ENCODE measurements around the gene BRSK2.

BRSK2 gene

GRCh38 chr11:1454576-1454975 lies 64.8 kb downstream of the BRSK2 start:
- DNase-seq: no peak

DNA sequence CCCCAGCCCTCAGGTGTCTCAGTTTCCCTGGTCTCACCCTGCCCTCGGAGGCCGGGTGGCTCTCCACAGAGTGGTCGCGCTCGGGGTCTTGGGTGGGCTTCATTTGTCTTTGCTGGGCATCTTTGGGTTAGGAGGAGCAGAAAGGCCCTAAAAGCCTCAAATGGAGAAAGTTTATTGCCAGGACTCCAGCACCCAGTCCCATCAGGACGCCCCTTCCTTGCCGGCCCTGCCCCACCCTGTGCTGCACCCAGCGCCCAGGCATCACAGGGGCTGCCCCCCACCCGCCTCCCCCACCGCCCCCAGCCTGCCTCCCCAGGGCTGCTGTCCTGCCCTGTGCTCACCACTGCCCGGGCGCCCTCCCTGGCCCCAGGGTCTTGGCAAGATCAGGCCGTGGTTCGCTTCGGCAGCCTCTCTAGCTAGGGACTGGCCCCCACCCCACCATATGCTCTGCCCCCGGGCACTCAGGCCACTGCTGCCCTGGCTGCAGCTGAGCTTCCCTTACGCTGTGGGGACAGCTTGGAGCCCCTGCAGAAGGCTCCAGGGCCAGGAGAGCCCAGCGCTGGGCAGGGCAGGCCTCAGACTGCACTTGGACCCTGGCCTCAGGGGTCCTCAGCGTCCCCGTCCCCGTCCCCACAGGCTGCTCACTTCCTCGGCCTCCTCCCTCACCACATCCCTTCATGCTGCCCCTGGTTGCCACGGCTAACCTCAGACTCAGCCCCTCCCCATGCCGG lies 65.5 kb downstream of the BRSK2 start:
- no peak for DNase-seq

- DNase-seq: no peak
Measured at GRCh38 chr11:1455763-1456060, 66.0 kb downstream of the BRSK2 start.

GRCh38 chr11:1456176-1456575 lies 66.4 kb downstream of the BRSK2 start:
- DNase-seq: no peak

DNA sequence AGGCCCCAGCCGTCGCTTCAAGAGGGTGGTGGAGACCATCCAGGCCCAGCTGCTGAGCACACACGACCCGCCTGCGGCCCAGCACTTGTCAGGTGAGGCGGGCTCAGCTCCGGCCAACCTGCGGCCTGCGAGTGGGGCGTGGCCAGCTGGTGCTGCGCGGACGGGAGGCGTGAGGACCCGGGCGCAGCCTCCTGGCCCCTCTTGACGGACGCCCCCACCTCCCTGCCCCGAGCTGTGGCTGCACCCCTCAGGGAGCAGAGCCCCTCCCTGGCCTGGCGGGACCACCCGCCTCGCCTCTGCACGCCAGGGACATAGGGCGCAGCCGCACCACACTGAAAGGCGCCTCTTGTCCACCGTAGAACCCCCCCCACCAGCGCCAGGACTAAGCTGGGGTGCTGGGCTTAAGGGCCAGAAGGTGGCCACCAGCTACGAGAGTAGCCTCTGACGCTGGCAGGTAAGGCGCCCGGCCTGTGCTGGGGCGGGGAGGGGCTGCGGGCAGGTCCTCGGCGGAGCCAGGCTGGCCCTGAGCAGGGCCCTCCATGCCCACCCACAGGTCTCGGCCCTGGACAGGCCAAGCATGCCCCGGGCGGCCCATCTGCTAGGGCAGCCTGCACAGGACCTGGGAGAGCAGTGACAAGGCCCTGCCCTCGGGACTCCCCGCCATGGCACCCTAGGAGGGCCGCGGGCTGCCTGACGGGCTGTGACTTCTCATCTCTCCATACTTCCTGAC lies 67.0 kb downstream of the BRSK2 start:
- no peak for DNase-seq

DNA sequence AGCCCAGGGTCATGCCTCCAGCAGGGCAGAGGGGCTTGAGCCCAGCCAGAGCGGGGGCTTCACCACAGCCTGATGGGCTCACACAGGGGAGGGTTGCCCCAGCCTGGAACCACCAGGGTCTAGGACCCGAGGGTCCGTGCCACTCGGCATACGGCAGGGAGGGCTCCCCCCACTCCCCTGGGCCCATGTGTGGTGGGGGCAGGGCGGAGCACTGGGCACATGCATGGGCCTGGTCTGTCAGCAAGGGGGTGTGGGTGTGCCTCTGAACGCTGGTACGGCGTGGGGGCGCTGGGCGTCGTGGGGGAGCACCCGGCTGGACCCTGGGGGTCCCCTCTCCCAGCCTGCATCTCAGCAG lies 67.6 kb downstream of the BRSK2 start:
- no peak for DNase-seq

- no peak for DNase-seq
Measured at GRCh38 chr11:1457856-1458255, 68.1 kb downstream of the BRSK2 start.

- DNase-seq: peak; percentile 60
Measured at GRCh38 chr11:1458340-1459218, 68.8 kb downstream of the BRSK2 start.

DNA sequence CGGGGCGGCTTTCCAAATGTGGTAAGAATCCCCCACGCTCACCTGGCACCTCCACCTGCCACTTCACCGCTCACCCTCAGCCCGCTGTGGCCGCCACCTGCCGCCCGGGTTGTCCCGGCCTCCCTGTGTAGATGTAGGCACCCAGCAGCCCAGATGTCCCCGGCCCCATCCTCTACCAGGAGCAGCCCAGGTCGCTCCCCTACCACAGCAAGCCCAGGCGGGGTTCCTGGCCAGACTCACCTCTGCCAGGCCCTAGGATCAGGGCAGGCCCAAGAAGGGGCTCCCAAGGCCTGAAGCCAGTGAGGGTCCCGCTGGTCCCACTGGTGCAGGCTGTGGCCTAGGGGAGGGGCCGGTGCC lies 69.5 kb downstream of the BRSK2 start:
- no peak for DNase-seq

GRCh38 chr11:1459764-1460395 lies 70.1 kb downstream of the BRSK2 start:
- no peak for DNase-seq

- no peak for DNase-seq
Measured at GRCh38 chr11:1460396-1460985, 70.8 kb downstream of the BRSK2 start.

DNA sequence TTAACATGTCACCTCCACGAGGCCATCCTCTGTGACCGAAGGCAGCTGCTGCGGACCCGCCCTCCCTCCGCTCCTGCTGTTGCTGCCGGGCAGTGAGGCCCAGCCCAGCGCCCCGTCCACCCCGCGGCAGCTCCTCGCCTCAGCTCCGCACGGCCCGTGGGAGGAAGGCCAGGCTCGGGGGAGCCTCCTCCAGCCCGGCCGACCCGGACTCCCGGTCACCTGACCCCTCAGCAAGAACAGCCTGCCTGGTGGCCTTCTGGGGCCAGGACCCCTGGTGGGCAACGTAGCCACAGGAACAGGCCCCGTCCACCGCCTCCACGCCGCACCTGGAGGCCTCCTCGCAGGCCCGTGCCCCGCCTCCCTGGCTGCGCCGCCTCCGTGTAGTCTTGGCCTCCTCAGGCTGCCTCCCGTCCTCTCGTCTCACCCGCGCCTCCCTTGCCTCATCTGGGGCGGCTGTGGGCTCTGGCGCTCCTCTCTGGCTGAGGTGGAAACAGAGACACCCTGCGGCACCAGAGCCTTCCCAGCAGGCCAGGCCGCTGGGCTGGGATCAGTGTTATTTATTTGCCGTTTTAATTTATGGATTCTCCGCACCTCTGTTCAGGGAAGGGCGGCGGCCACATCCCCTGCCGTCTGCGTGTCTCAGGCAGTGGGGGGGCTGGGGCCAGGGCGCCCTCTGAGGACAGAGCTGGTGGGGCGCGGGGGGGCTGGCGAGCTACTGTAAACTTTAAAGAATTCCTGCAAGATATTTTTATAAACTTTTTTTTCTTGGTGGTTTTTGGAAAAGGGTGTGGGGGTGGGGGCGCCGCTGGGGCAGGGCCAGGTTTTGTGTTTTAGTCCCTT lies 71.5 kb downstream of the BRSK2 start:
- no peak for DNase-seq

- no peak for DNase-seq
Measured at GRCh38 chr11:1461826-1462697, 72.3 kb downstream of the BRSK2 start.

- DNase-seq: no peak
Measured at GRCh38 chr11:1462698-1462975, 72.9 kb downstream of the BRSK2 start.

DNA sequence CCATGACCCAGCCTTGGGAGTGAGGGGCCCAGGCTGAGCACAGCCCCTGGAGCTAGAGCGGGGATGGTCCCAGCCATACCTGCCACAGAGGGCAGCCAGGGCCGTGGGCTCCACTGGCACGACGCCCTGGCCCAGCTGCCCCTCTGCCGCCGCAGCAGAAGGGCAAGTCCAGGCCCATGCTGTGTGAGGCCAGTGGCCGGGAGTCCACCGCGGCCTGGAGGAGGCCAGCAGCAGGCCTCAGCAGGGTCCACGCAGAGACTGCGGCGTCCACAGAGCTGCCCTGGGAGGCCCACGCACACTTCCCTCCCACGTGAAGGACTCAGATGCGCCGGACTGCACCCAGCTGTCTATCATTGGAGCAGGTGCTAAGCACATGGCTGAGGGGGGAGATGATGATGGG lies 73.3 kb downstream of the BRSK2 start:
- DNase-seq: no peak

DNA sequence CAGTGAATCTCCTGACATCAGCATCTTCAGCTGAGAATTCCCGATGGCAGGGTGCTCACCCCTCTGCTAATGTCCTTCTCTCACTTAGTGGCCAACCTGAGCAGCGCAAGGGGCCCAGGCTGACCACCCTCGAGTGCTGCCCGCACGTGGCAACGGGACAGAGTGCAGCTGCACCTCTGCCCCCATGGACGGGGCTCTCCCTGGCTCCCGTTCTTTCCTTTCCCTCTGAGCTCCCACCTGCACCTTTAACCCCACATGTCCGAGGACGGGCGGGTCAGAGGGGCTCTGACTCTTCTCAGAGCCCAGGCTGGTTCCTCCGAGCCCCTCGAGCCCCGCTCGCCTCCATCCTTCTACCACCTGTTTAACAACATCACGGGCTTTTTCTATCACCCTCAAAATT lies 77.0 kb downstream of the BRSK2 start:
- DNase-seq: no peak

DNA sequence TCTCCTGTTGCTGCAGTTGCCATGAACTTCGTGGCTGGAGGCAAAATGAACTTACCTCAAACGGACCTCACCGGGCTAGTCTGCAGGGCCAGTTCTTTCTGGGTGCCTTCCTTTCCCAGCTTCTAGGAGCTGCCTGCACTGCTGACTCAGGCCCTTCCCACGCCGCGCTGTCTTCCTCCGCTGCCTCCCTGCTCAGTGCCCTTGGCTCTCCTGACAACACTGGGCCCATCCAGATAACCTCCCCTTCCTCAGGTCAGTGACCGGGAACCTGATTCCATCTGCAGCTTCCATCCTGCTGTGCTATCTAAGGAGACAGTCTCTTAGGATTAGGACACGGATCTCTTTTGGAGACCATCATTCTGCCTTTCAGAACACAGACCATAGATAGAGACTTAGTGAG lies 77.5 kb downstream of the BRSK2 start:
- DNase-seq: no peak

GRCh38 chr11:1468002-1468401 lies 78.3 kb downstream of the BRSK2 start:
- no peak for DNase-seq

DNA sequence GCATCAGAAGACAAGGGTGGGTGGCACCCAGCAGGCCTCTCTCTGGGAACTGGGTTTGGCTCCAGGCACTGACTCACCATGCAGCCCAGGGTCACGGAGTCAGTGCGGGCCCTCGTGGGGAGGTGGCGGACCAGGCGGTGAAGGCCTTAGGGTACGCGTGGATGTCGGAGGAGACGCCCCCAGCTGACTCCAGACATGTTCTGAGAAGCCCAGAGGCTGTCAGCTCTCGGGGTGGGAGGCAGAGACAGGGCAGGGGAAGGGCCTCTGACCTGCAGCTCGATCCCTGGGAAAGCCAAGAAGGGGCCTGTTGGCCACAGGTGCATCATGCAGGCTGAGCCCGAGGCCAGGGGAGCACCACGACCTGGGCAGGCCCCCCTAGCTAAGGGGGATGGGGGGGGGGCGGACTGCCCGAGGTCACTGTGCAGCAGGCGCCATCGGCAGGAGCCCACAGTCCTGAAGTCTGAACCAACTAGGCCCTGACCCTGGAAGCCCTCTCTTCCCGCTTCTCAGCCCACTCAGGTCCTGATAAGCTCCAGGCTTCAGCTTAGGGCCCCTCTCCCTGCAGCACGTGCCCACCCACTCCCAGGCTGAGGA lies 78.8 kb downstream of the BRSK2 start:
- DNase-seq: no peak

GRCh38 chr11:1469287-1469910 lies 79.7 kb downstream of the BRSK2 start:
- no peak for DNase-seq
